ENCODE measurements around the gene MIPEP.
"Not testable (repeated sequence)": the region's sequence is repeated elsewhere in the genome, so short reads cannot be mapped to it uniquely, and the experiment has no call there.

Gene MIPEP

DNA sequence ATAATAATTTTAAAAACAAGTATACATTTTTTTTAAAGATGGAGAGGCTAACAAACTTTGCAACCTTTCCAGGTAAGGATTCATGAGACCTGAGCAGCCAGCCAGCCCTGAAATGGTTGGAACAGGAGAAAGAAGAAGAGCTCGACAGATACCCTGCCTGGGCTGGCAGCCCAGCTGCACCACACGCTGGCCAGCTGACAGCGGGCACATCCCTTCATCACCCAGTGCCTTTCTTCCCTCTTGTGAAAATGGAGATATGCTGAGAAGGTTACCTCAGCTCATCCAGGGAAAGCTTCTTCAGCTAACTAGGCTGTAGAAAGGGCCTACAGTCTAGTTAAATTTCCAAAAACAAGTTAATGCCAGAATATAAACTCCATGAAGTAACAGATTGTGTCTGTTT, 4.8 kb downstream of the MIPEP start:
- DNase-seq = not testable (repeated sequence)

- no peak for DNase-seq
Observed at GRCh38 chr13:23883255-23883654, 5.9 kb downstream of the MIPEP start.

DNA sequence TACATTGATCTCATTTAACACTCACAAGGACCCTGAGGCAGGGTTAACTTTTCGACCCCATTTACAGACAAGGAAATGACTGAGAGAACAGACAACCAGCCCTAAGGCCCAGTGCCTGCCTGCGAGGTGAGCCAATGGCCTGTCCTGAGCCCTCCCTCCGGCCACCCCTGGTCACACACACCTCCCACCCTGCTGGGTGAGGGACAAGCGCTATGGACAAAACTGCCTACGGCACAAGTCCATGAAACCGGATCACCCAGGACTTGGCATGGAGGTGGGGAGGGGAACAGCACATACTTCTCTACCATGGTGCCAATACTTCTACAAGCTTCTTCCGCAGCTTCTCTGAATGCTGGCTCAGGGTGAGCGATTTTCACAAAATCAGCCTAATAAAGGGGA, 7.8 kb downstream of the MIPEP start:
- not testable (repeated sequence) for DNase-seq

DNA sequence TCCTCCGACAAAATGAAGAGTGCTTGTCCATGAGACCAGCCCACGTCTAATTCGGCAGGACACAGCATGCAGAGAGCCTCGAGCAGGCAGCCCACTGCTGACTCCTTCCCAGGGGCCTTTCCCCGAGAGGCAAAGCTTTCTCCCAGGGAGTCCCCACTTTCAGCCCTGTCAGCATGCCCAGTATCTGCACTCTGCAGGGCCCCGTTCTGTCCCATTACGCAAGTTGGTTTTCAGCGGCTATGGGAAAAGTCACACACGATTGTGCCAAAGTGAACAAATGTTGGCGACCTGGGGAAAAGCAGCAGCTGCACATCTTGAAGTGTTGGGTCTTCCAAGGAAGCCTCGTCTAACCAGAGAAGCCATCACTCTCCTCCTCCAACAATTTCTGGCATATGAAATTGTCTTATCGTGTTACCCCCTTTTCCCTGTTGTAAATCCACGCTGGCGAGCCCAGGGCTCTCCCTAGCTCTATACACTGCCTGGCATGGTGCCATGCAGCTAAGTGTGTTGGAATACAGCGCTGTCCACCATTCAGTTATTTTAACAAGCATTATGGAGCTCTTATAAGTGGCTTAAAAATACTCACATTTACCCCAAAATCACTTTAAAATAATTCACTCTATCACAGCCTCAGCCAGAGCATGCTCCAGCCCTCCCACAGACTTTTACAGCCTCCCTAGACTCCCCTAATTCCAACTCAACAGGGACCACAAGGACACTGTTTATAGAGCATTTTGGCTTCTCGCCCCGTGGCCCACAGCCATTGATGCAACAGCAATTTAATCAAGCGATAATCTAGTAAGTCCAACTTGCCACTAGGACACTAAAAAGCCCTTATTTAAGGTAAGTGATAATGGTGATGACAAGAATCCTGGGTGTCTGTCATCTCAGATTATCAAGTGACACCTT, 8.5 kb downstream of the MIPEP start:
- not testable (repeated sequence) for DNase-seq

DNA sequence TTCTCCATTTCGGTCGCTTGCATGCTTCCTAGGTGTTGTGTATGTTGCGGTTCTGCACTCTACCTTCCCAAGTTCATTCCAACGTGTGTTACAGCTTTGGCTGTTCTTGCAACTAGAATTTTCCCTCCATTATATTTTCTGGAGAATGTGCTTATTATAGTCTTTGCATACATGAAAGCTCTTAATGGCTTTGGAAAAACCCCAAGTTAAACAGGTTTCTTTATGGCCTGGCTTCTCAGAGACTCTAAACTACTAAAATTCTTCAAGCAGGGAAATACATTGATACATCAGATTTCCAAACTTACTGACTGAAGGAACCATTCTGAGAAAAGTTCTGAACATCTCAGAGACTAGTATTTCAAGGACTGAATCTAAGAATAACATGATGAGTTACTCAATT, 11.9 kb downstream of the MIPEP start:
- no peak for DNase-seq

GRCh38 chr13:23876265-23876664, 12.9 kb downstream of the MIPEP start:
- DNase-seq = no peak

- DNase-seq = no peak
Observed at GRCh38 chr13:23871616-23872220, 17.5 kb downstream of the MIPEP start.

DNA sequence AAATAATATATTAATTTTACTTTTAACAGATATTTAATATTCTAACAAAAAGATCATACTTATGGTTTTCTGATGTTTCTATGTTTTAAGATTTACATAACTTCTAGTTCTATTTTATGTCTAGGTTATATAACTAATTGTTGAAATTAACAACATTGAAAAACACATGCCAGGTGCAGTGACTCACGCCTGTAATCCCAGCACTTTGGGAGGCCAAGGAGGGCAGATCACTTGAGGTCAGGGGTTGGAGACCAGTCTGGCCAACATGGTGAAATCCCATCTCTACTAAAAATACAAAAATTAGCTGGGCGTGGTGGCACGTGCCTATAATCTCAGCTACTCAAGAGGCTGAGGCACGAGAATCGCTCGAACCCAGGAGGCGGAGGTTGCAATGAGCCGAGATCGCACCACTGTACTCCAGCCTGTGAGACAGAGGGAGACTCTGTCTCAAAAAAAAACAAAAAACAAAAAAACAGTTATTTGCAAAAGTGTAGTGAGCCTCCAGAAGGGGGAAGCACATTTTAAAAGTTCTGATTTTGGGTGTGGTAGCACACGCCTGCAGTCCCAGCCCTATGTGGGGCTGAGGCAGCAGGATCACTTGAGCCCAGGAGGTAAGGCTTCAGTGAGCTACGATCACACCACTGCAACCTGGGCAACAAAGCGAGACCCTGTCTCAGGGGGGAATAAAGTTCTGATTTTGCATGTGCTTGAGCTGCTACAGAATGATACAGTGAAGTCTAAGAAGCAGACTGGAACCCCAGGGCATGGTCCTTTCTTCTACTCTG, 18.7 kb downstream of the MIPEP start:
- DNase-seq = no peak

DNA sequence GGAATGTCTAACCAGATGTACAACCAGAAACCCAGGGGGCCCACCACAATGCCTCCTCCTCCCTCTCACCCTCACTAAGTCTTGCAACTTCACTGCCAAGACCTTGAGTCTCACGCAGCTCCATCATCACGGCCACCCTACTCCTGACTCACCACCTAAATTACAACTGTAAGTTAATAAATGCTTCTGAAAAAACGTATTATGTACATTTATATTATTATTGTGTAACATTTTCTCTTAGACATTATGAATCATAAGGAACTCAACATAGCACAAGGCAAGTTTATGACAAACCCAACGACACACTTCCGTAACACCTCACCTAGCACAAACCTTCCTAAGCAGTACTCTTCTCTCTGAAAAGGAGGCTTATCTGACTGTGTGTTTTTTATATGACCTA, 20.7 kb downstream of the MIPEP start:
- no peak for DNase-seq

DNA sequence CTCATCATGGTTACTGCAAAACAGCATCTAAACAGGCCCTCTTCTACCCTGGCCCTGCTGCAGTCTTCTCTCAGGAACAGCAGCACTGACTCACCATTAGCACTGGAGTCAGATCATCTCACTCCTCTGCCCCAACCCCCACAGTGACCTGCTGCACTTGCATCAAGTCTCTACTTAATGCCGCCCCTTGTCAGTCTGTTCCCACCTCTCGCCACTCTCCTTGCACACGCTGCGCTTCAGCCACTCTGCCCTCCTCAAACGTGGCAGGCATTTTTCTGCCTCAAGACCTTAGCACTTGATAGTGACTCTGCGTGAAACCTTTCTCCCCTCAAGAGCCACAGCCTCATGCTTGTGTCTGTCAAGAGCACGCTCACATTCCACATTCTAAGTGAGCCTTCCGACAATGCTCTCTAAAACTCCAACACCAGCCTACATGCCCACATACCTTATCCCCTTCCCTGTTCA, 22.1 kb downstream of the MIPEP start:
- no peak for DNase-seq

GRCh38 chr13:23866420-23867026, 22.7 kb downstream of the MIPEP start:
- no peak for DNase-seq

GRCh38 chr13:23865906-23866305, 23.3 kb downstream of the MIPEP start:
- no peak for DNase-seq

DNA sequence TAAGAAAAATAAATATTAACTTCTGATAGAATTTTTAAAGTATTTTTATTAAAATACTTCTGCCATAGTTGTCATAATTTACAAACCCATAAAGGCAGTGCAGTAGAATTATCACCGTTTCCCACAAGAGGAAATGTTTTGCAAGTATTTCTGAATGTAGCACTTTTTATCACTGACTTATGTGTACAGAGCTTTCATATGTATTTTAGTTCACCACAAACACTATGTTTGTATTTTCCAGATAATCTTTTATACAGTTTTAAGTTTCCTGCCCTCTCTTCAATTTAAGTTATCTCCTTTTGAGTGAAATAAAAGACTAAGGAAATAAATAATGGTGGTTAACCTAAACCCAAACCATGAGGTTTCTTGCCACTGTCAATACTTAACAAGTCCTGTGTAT, 24.2 kb downstream of the MIPEP start:
- DNase-seq = no peak

DNA sequence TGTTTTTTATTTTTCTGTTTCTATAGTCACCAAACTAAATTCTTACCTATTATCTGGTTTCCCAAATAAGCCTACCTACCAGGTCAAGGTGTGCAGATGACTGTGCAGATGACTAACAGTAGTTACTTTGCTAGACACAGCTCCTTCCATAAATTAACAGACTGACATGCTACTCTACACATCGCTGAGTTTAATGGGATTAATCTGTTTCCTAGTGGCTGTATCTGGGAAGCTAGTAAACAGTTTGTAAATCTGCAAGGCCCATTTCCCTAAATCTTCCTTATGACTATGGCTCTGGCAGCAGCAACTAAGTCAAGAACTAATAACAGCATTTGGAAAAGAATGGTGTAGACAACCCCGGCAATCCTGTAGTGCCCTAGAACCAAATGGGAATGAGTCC, 27.9 kb downstream of the MIPEP start:
- DNase-seq = no peak

GRCh38 chr13:23859904-23860303, 29.3 kb downstream of the MIPEP start:
- no peak for DNase-seq

DNA sequence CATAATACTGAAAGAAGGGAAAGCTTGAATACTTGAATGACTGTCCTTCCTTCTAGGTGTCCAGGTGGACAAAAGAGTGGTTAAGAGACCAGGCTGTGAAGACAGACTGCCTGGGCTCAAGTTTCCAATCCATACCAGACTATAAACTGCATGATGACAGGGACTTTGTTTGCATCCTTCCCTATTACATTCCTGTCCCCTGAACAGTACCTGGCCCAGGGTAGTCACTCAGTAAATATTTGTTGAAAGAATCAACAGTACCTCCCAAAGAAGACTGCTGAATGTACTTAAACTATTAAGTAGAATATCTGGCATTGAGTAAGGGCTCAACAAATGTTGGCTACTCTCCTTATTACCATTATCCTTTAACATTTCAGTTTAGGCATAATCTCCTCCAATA, 29.7 kb downstream of the MIPEP start:
- no peak for DNase-seq

- DNase-seq = no peak
Observed at GRCh38 chr13:23858546-23858945, 30.7 kb downstream of the MIPEP start.

GRCh38 chr13:23856008-23856750, 33.0 kb downstream of the MIPEP start:
- no peak for DNase-seq

GRCh38 chr13:23855360-23855759, 33.8 kb downstream of the MIPEP start:
- DNase-seq = no peak

DNA sequence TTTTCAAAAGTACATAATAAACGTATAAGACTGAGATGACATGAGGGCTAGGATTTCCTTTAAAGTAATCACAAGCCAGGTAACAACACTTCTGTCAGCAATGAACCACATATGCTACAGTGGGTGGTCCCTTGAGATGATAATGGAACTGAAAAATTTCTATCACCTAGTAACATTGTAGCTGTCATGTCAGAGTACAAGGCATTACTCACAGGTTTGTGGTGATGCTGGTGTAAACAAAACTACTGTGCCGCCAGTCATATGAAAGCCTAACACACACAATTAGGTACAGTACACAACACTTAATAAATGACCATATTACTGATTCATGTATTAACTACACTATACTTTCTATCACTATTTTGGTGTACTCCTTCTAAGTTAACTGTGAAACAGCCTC, 36.8 kb downstream of the MIPEP start:
- DNase-seq = no peak

- DNase-seq = no peak
Observed at GRCh38 chr13:23851106-23851505, 38.1 kb downstream of the MIPEP start.

- no peak for DNase-seq
Observed at GRCh38 chr13:23850134-23850533, 39.1 kb downstream of the MIPEP start.
